Heart left ventricle (tissue), 16 donors: ENCODE data around the gene C3orf22. TPM values are rescaled to one million over a fixed set of nuclear protein-coding genes. Genes with fewer than 3 reads are reported as not detected.

Experiments used
- ATAC-seq, 4 donors: fragments of 200-7000 bp; cut with Tn5 transposase; one replicate each; pipeline ENCODE4 v1.9.1; 2020 to 2022; ENCODE audit warnings: moderate library complexity in 4 of 4, mild to moderate bottlenecking in 3 of 4, moderate number of reproducible peaks in 1 of 4
- DNase-seq, 5 donors: peaks; one replicate each; pipeline ENCODE4 v3.0.0-alpha.2; 2020
- H3K27ac ChIP-seq, 12 donors: fragments of 200-600 bp; sonication (generic) in 4 of 12; one replicate each; pipeline versions ENCODE4 v1.5.0 to v1.8.0; 2016 to 2022; ENCODE audit warnings: mild to moderate bottlenecking in 2 of 12
- H3K27me3 ChIP-seq, 9 donors: fragments of 200-600 bp; sonication (generic) in 2 of 9; one replicate each; pipeline versions ENCODE4 v1.5.1 to v1.8.0; 2016 to 2022; ENCODE audit warnings: mild to moderate bottlenecking in 3 of 9
- H3K36me3 ChIP-seq, 9 donors: fragments of 200-600 bp; sonication (generic) in 2 of 9; one replicate each; pipeline versions ENCODE4 v1.5.0 to v1.8.0; 2018 to 2022; ENCODE audit warnings: mild to moderate bottlenecking in 2 of 9
- H3K4me1 ChIP-seq, 12 donors: fragments of 200-600 bp; sonication (generic) in 4 of 12; one replicate each; pipeline versions ENCODE4 v1.5.0 to v1.8.0; 2016 to 2022; ENCODE audit warnings: mild to moderate bottlenecking in 3 of 12
- H3K4me3 ChIP-seq, 12 donors: fragments of 200-600 bp; sonication (generic) in 4 of 12; one replicate each; pipeline versions ENCODE4 v1.5.0 to v1.8.0; 2017 to 2022; ENCODE audit warnings: mild to moderate bottlenecking in 9 of 12, moderate library complexity in 4 of 12
- H3K9me3 ChIP-seq, 12 donors: fragments of 200-600 bp; sonication (generic) in 4 of 12; one replicate each; pipeline versions ENCODE4 v1.5.0 to v1.8.0; 2016 to 2022; ENCODE audit warnings: mild to moderate bottlenecking in 1 of 12
- POLR2A ChIP-seq, 2 donors: fragments of 450-650 bp; IDR thresholded peaks; one replicate each; pipeline ENCODE4 v1.6.1; 2017; ENCODE audit warnings: antibody characterized with exemption in 2 of 2, mild to moderate bottlenecking in 2 of 2, moderate library complexity in 2 of 2
- WGBS, 4 donors: extraction: QIAGEN DNeasy Blood & Tissue Kit in 2 of 4; methylation state at CpG; one replicate each; pipeline versions ENCODE4 v1.1.5 to v1.1.7; 2013 to 2018; 5-methylcytosine and 5-hydroxymethylcytosine counted together
- intact Hi-C, 10 donors: fragments of 100-400 bp; cut with DNase I; formaldehyde crosslinking; loops; one replicate each; pipeline versions ENCODE4 v1.11.1 to v1.14.2; 2022
- polyA plus RNA-seq, 2 donors: library from polyadenylated mRNA; stranded (reverse); fragments of 200-250 nt; gene quantifications; one replicate each; pipeline ENCODE4 v1.2.3, GENCODE V29; 2013
- total RNA-seq, 9 donors: library from RNA; depleted of rRNA in 2 of 9; stranded (reverse); fragments of >200 nt in 2 of 9; fragmentation: NEBNext Ultra II Directional in 3 of 9; extraction: Animal tissue kit (Norgen Biotek cat#: 25700) in 3 of 9; gene quantifications; one replicate each; pipeline versions ENCODE4 v1.1.0 to v1.2.4, GENCODE V29; 2016 to 2023
- TF ChIP-seq, protein P1 (sequence below), 12 donors: fragments of 200-600 bp; sonication (generic) in 4 of 12; IDR thresholded peaks; one replicate each; pipeline versions ENCODE4 v1.5.0 to v1.8.0; 2018 to 2022; ENCODE audit warnings: antibody characterized with exemption in 12 of 12, mild to moderate bottlenecking in 5 of 12
- donor health status: ischemic (EF 13 %, LVEDD 7.1; RV severe dilation, severe dysfunction).
- donor health status: healthy with polysubstance abuse.
- donor health status: DM: no; HTN: yes; CAD: no.
- donor health status: DM: no; HTN: no; CAD: no.
- donor health status: ischemic (EF 25% LVEDD 6.9; RV normal size, moderate dysfunction).
- donor health status: ischemic (EF 25% LVEDD 5.7; RV mildly dilated, moderate dysfunction).
- donor health status: healthy.
- donor health status: DM: yes; HTN: yes; CAD: no.
- donor health status: ischemic (EF 35%, LVEDD 5.7; RV mildly dilated, moderate dysfunction).
- donor health status: nonischemic (EF 11% LVEDD 7.7; RV severe dilation, severe dysfunction).
- donor health status: DM: yes; HTN: yes; CAD: no.
- donor health status: PGD.
- donor health status: ischemic (EF 29% LVEDD 5.4; RV normal size, mild dysfunction).
- donor health status: nonischemic (EF 23%, LVEDD 6.1; RV moderate dilation, normal function).

Gene C3orf22
- total and polyA plus RNA-seq, 11 donors = not detected

- 67 to 72% (median 69%) methylated on average over 10 to 12 of the region's 12 CpGs for WGBS, 4 donors
- no peaks in the 10 kb centered on the region for H3K9me3 ChIP-seq
- H3K36me3 ChIP-seq = no peaks in the 10 kb centered on the region
- no peak for TF ChIP-seq POLR2A (IDR thresholded peaks at IDR 0.05)
- H3K4me3 ChIP-seq = no peak overlapping the region
- peaks cover 0 to 4% (median 0%) of the 10 kb centered on the region in 9 donors for H3K27me3 ChIP-seq
- H3K27ac ChIP-seq = no peak overlapping the region
- H3K4me1 ChIP-seq = peaks cover 0 to 4% (median 0%) of the 10 kb centered on the region in 12 donors
- ATAC-seq (peak in 3 of 4 donors; percentile 22 to 40 (median 24)), DNase-seq (peak in 3 of 5 donors; percentile 21 to 45 (median 25))
- intact Hi-C loops = no loop called here
These were observed 45.6 kb downstream of the C3orf22 start for GRCh38 chr3:126512916-126513650.

DNA sequence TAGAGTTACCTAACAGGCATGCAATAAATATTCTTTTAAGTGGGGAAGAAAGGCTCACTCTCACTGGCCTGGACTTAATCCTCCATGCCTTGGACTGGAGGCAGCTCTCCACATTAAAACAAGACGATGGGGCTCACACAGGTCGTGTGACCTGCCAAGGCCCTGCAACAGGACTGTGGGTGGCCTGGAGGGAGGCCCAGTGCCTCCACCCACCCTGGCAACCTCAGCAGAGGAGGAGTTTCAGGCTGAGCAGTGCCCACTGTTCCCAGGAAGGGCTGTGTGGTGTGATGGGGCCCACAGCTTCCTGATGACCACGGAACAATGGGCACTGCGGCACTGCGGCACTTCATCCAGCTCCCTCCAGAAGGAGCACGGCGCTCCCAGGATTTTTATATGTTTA, 46.7 kb downstream of the C3orf22 start:
- Histone ChIP-seq H3K9me3 (no peaks in the 10 kb centered on the region), H3K27ac (no peak overlapping the region), H3K4me1 (peaks cover 0 to 4% (median 0%) of the 10 kb centered on the region in 12 donors), H3K4me3 (no peak overlapping the region), H3K36me3 (no peaks in the 10 kb centered on the region), H3K27me3 (peaks cover 0 to 4% (median 0%) of the 10 kb centered on the region in 9 donors)
- TF ChIP-seq POLR2A (IDR thresholded peaks at IDR 0.05) = no peak
- TF ChIP-seq, protein P1, sequence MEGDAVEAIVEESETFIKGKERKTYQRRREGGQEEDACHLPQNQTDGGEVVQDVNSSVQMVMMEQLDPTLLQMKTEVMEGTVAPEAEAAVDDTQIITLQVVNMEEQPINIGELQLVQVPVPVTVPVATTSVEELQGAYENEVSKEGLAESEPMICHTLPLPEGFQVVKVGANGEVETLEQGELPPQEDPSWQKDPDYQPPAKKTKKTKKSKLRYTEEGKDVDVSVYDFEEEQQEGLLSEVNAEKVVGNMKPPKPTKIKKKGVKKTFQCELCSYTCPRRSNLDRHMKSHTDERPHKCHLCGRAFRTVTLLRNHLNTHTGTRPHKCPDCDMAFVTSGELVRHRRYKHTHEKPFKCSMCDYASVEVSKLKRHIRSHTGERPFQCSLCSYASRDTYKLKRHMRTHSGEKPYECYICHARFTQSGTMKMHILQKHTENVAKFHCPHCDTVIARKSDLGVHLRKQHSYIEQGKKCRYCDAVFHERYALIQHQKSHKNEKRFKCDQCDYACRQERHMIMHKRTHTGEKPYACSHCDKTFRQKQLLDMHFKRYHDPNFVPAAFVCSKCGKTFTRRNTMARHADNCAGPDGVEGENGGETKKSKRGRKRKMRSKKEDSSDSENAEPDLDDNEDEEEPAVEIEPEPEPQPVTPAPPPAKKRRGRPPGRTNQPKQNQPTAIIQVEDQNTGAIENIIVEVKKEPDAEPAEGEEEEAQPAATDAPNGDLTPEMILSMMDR (IDR thresholded peaks at IDR 0.05) = no peak
- DNase-seq (peak in 3 of 5 donors; percentile 18 to 28 (median 20)), ATAC-seq (peak in 3 of 4 donors; percentile 41 to 57 (median 49))
- 55 to 66% (median 62%) methylated on average over 7 of the region's 7 CpGs for WGBS, 4 donors
- intact Hi-C loops = no loop called here

- peak in 3 of 5 donors; percentile 5 to 23 (median 20) for DNase-seq
- Histone ChIP-seq H3K27ac (no peak overlapping the region), H3K36me3 (no peaks in the 10 kb centered on the region), H3K27me3 (peaks cover 0 to 4% (median 0%) of the 10 kb centered on the region in 9 donors), H3K4me1 (peaks cover 0 to 4% (median 0%) of the 10 kb centered on the region in 12 donors), H3K4me3 (no peak overlapping the region), H3K9me3 (no peaks in the 10 kb centered on the region)
- intact Hi-C loops = no loop called here
- 59 to 68% (median 65%) methylated on average over 7 of the region's 7 CpGs for WGBS, 4 donors
- no peak for ATAC-seq
- no peak for TF ChIP-seq POLR2A (IDR thresholded peaks at IDR 0.05)
- TF ChIP-seq, protein P1 (IDR thresholded peaks at IDR 0.05) = no peak
These were observed 47.4 kb downstream of the C3orf22 start for GRCh38 chr3:126511291-126511690.

DNA sequence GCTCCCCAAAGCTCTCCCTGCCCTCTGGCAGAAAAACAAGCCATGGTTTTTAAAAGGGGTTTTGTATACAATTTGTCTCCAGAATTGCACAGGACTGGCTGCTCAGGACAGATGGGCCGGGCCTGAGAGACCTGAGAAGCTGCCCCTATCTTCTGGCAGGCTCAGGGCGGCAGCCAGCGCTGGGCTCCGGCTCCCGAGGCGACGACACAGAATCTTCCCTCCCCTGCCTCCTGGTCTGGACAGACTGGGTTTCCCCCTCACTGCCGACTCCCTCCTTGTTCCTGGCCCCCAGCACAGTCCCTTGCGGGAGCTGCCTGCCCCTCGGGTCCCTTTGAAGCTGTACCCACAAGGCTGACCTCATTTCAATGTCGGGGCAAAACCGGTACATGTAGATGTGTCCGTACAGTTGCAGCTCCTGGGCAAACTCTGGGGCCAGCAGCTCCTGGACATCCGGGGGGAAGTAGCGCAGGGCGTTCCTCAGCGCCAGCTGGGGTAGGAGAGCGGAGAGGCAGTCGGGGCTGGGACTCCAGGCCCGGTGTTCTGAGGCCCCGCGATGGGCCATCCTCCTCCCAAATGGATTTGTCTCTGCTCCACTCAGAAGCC, 48.3 kb downstream of the C3orf22 start:
- peak in 3 of 5 donors; percentile 1 to 33 (median 17) for DNase-seq
- Histone ChIP-seq H3K4me3 (no peak overlapping the region), H3K36me3 (no peaks in the 10 kb centered on the region), H3K9me3 (no peaks in the 10 kb centered on the region), H3K27ac (no peak overlapping the region), H3K27me3 (peaks cover 0 to 4% (median 0%) of the 10 kb centered on the region in 9 donors), H3K4me1 (peaks cover 0 to 4% (median 0%) of the 10 kb centered on the region in 12 donors)
- no peak for TF ChIP-seq POLR2A (IDR thresholded peaks at IDR 0.05)
- TF ChIP-seq, protein P1 (IDR thresholded peaks at IDR 0.05) = no peak
- intact Hi-C loops = no loop called here
- ATAC-seq = no peak
- WGBS, 4 donors = 68 to 81% (median 76%) methylated on average over 8 to 22 of the region's 22 CpGs
